HG02938 (cell line): Measurements from ENCODE around the gene LCOR.
A peak's percentile ranks its signal among the peaks of the same experiment; 100 is the strongest.
"Not testable (repeated sequence)": the region's sequence is repeated elsewhere in the genome, so short reads cannot be mapped to it uniquely, and the experiment has no call there.

ENCODE experiments used
- ATAC-seq: cut with Tn5 transposase; IDR thresholded peaks from one replicate; pipeline ENCODE4 v1.9.1; 2021; ENCODE audit warnings: mild to moderate bottlenecking, moderate library complexity; ENCODE audit not compliant: unreplicated experiment

Gene LCOR

GRCh38 chr10:96831867-96832720 is at the start of gene LCOR:
Gene LCOR, plus strand, starts transcription at chr10:96832298. Its CDS starts 116,760 bp downstream, at chr10:96949058.
- ATAC-seq, result peak; percentile 50

- no peak for ATAC-seq
Measured at GRCh38 chr10:96784253-96784652, 47.8 kb upstream of the LCOR start.

- ATAC-seq, result peak; percentile 99
Measured at GRCh38 chr10:96789571-96790108, 42.5 kb upstream of the LCOR start.

- ATAC-seq, result no peak
Measured at GRCh38 chr10:96791902-96792301, 40.2 kb upstream of the LCOR start.

GRCh38 chr10:96794836-96795733 is 37.0 kb upstream of the LCOR start:
- ATAC-seq, result no peak

- no peak for ATAC-seq
Measured at GRCh38 chr10:96797485-96797884, 34.6 kb upstream of the LCOR start.

- ATAC-seq, result no peak
Measured at GRCh38 chr10:96803288-96803664, 28.8 kb upstream of the LCOR start.

- no peak for ATAC-seq
Measured at GRCh38 chr10:96814264-96814663, 17.8 kb upstream of the LCOR start.

- ATAC-seq, result not testable (repeated sequence)
Measured at GRCh38 chr10:96818971-96819370, 13.1 kb upstream of the LCOR start.

- no peak for ATAC-seq
Measured at GRCh38 chr10:96820765-96821164, 11.3 kb upstream of the LCOR start.

GRCh38 chr10:96826438-96826837 is 5.7 kb upstream of the LCOR start:
- ATAC-seq, result no peak

GRCh38 chr10:96828609-96829008 is 3.5 kb upstream of the LCOR start:
- no peak for ATAC-seq

GRCh38 chr10:96829029-96829773 is 2.9 kb upstream of the LCOR start:
- no peak for ATAC-seq

- no peak for ATAC-seq
Measured at GRCh38 chr10:96830511-96831199, 1.4 kb upstream of the LCOR start.

- no peak for ATAC-seq
Measured at GRCh38 chr10:96831200-96831866, 765 bp upstream of the LCOR start.

GRCh38 chr10:96832721-96833219 is 672 bp downstream of the LCOR start:
- peak; percentile 57 for ATAC-seq

GRCh38 chr10:96833220-96834001 is 1.3 kb downstream of the LCOR start:
- ATAC-seq, result peak; percentile 1

- ATAC-seq, result no peak
Measured at GRCh38 chr10:96834120-96834519, 2.0 kb downstream of the LCOR start.

GRCh38 chr10:96835899-96836298 is 3.8 kb downstream of the LCOR start:
- no peak for ATAC-seq
